Psoas muscle (tissue), 8 donors: Measurements from ENCODE around the gene MZB1. TPM values are rescaled to one million over a fixed set of nuclear protein-coding genes. Genes with fewer than 3 reads are reported as not detected.
A peak's percentile ranks its signal among the peaks of the same experiment; 100 is the strongest.
"Not testable (repeated sequence)": the region's sequence is repeated elsewhere in the genome, so short reads cannot be mapped to it uniquely, and the experiment has no call there.

Source experiments
- ATAC-seq, 4 donors: fragments of 200-7000 bp; cut with Tn5 transposase; one replicate each; pipeline ENCODE4 v1.9.1; 2020; ENCODE audit warnings: moderate library complexity in 3 of 4, mild to moderate bottlenecking in 2 of 4
- DNase-seq, 2 donors: peaks; one replicate each; pipeline ENCODE4 v3.0.0-alpha.2; 2020
- H3K27ac ChIP-seq: fragments of 200-600 bp; one replicate; pipeline ENCODE4 v1.8.0; 2022
- H3K27me3 ChIP-seq, 3 donors: fragments of 200-600 bp in 1 of 3; one replicate each; pipeline versions ENCODE4 v1.6.1 to v1.8.0; 2013 to 2022; ENCODE audit warnings: low read length in 2 of 3, mild to moderate bottlenecking in 2 of 3, moderate library complexity in 1 of 3; ENCODE audit not compliant: insufficient read depth in 3 of 3
- H3K36me3 ChIP-seq, 2 donors: fragments of 200-600 bp in 1 of 2; one replicate each; pipeline versions ENCODE4 v1.6.1 to v1.8.0; 2013 to 2022; ENCODE audit warnings: low read depth in 1 of 2, mild to moderate bottlenecking in 1 of 2, moderate library complexity in 1 of 2; ENCODE audit not compliant: insufficient read depth in 1 of 2
- H3K4me1 ChIP-seq: fragments of 200-600 bp; one replicate; pipeline ENCODE4 v1.8.0; 2022
- H3K4me3 ChIP-seq: fragments of 200-600 bp; one replicate; pipeline ENCODE4 v1.8.0; 2022; ENCODE audit warnings: mild to moderate bottlenecking
- H3K9me3 ChIP-seq: fragments of 200-600 bp; one replicate; pipeline ENCODE4 v1.8.0; 2022
- CTCF ChIP-seq: fragments of 200-600 bp; IDR thresholded peaks from one replicate; pipeline ENCODE4 v1.8.0; 2022; ENCODE audit warnings: antibody characterized with exemption
- WGBS, 3 donors: extraction: QIAGEN DNeasy Blood & Tissue Kit; methylation state at CpG; one replicate each; pipeline versions ENCODE4 v1.1.6 to v1.1.7; 2013; 5-methylcytosine and 5-hydroxymethylcytosine counted together
- intact Hi-C, 2 donors: fragments of 100-400 bp; cut with DNase I; formaldehyde crosslinking; loops; one replicate each; pipeline versions ENCODE4 v1.11.0 to v1.14.2; 2022
- polyA plus RNA-seq, 3 donors: library from polyadenylated mRNA; stranded (reverse); fragments of 200-250 nt; gene quantifications; one replicate each; pipeline ENCODE4 v1.2.3, GENCODE V29; 2013
- total RNA-seq, 4 donors: library from RNA; stranded (reverse); fragmentation: NEBNext Ultra II Directional in 2 of 4; extraction: Animal tissue kit (Norgen Biotek cat#: 25700) in 2 of 4; gene quantifications; one replicate each; pipeline versions ENCODE4 v1.2.1 to v1.2.4, GENCODE V29; 2021 to 2023
- donor health status: healthy with polysubstance abuse.
- donor health status: DM: no; HTN: no; CAD: no; lungs with moderate emphysema.
- donor health status: Bipolar disorder and iron deficiency.
- donor health status: healthy.
- donor health status: DM: yes; HTN: yes; CAD: no.
- donor health status: DM: no; HTN: no; CAD: no.
- donor health status: DM: no; HTN: no; CAD: no.
- donor health status: DM: yes; HTN: yes; CAD: no.

MZB1 gene
- total and polyA plus RNA-seq, 7 donors: 0.03 to 1.2 (median 0.57) TPM

GRCh38 chr5:139358064-139358463 is 31.6 kb downstream of the MZB1 start:
- H3K9me3 ChIP-seq: no peaks in the 10 kb centered on the region
- no peak overlapping the region for H3K4me3 ChIP-seq
- peaks cover 6% of the 10 kb centered on the region for H3K4me1 ChIP-seq
- H3K27ac ChIP-seq: no peak overlapping the region
- intact Hi-C loops: no loop called here
- DNase-seq (no peak), ATAC-seq (peak in 1 of 4 donors; percentile 22)
- H3K36me3 ChIP-seq: no peaks in the 10 kb centered on the region
- H3K27me3 ChIP-seq: no peaks in the 10 kb centered on the region
- TF ChIP-seq CTCF: no peak

- H3K36me3 ChIP-seq, H3K9me3 ChIP-seq, H3K4me3 ChIP-seq, H3K27me3 ChIP-seq, H3K27ac ChIP-seq, DNase-seq, intact Hi-C loops, ATAC-seq: not testable (repeated sequence)
- WGBS, 3 donors: 95 to 97% (median 96%) methylated on average over 8 of the region's 8 CpGs
- peaks cover 21% of the 10 kb centered on the region for H3K4me1 ChIP-seq
Observed at GRCh38 chr5:139355900-139356299, 33.8 kb downstream of the MZB1 start.

- DNase-seq (no peak), ATAC-seq (no peak)
- no peak overlapping the region for H3K27ac ChIP-seq
- TF ChIP-seq CTCF: no peak
- WGBS, 3 donors: 96 to 97% (median 97%) methylated on average over 3 of the region's 3 CpGs
- H3K36me3 ChIP-seq: no peaks in the 10 kb centered on the region
- intact Hi-C loops: no loop called here
- H3K9me3 ChIP-seq: no peaks in the 10 kb centered on the region
- no peak overlapping the region for H3K4me3 ChIP-seq
- no peaks in the 10 kb centered on the region for H3K27me3 ChIP-seq
- peaks cover 33% of the 10 kb centered on the region for H3K4me1 ChIP-seq
Observed at GRCh38 chr5:139354186-139354585, 35.5 kb downstream of the MZB1 start.

- H3K9me3 ChIP-seq, intact Hi-C loops, H3K27me3 ChIP-seq, H3K27ac ChIP-seq, H3K36me3 ChIP-seq, H3K4me3 ChIP-seq, DNase-seq: not testable (repeated sequence)
- peak in 2 of 4 donors; percentile 40 to 42 for ATAC-seq
- peaks cover 57% of the 10 kb centered on the region for H3K4me1 ChIP-seq
- WGBS, 3 donors: 51 to 80% (median 54%) methylated on average over 9 of the region's 9 CpGs
Observed at GRCh38 chr5:139347863-139348262, 41.9 kb downstream of the MZB1 start.

GRCh38 chr5:139345442-139345841 is 44.3 kb downstream of the MZB1 start:
- H3K4me3 ChIP-seq, H3K27me3 ChIP-seq, H3K36me3 ChIP-seq, H3K9me3 ChIP-seq, intact Hi-C loops, DNase-seq, ATAC-seq, H3K27ac ChIP-seq: not testable (repeated sequence)
- 88 to 93% (median 91%) methylated on average over 8 of the region's 8 CpGs for WGBS, 3 donors
- H3K4me1 ChIP-seq: peaks cover 46% of the 10 kb centered on the region

GRCh38 chr5:139344177-139344576 is 45.5 kb downstream of the MZB1 start:
- Histone ChIP-seq H3K9me3 (no peaks in the 10 kb centered on the region), H3K27ac (no peak overlapping the region), H3K27me3 (no peaks in the 10 kb centered on the region), H3K4me1 (peaks cover 37% of the 10 kb centered on the region), H3K36me3 (peaks cover 0 to 4% of the 10 kb centered on the region in 2 donors), H3K4me3 (peak overlapping the region; percentile 98)
- ATAC-seq (no peak), DNase-seq (no peak)
- TF ChIP-seq CTCF: no peak
- intact Hi-C loops: loop anchor here (5.0 kb wide), 3 partner anchors 42 to 48 kb away; partner anchors contain the start of gene MZB1 (in 1 of the 2)
- 55 to 71% (median 69%) methylated on average over 2 of the region's 2 CpGs for WGBS, 3 donors
